Upper lobe of left lung (tissue), 4 donors: ENCODE measurements around the gene JMJD4.

Experiments
- EP300 ChIP-seq, 4 donors: sonication (generic); formaldehyde crosslinking; IDR thresholded peaks; one replicate each; pipeline ENCODE4 v1.5.1; 2017; ENCODE audit warnings: antibody characterized with exemption in 4 of 4, control low read depth in 2 of 4
- TF ChIP-seq, protein P1 (sequence below), 6 experiments: fragments of 450-650 bp in 4 of 6; fragments of 200-600 bp in 2 of 6; sonication (generic) in 2 of 6; IDR thresholded peaks; one replicate each; pipeline ENCODE4 v1.5.1; 2016 to 2019; ENCODE audit warnings: antibody characterized with exemption in 6 of 6

DNA sequence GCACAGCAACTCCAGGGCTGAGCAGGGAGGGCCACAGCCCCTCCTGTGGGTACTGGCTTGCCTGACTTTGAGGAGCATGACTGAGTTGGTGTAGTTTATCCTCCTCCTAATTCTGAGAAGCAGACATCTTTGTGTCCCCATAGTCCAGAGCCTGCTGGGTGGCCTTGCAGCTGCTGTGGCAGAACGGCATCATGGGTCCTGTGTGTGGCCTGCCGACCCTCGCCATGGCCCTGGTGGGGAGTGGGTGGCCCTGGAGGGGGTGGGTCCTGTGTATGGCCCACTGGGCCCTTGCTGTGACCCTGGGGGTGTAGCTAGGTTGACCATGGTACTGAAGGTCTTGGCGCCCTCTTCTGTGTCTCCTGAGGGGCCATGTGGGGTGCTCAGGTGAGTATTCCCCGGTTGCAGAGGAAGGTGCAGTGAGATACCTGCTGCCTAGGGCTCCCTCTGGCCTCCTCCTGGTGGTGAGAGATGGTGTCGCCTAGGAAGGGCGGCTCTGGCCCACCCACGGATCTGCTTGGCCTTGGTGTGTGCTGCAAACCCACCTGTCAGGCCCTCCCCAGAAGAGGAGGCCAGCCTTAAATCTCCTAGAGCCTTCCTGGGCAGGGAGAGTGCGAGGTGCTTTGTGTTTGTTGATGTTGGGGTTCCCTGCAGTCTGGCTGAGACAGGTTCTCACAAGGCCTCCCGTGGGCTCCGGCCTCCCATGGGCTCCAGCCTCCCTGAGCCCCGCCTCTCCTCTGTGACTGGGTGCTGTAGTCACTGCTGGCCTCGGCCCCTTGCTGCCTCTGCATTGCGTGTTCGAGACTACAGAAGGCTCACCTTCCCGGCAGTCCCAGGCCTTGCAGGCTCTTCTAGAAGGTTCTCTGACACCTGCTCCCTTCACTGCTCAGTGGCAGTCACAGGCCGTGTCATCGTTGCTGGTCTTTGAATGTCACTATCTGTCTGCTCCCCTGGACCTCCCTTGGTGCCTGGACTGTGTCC is 7.9 kb upstream of the JMJD4 start:
- TF ChIP-seq, protein P1, sequence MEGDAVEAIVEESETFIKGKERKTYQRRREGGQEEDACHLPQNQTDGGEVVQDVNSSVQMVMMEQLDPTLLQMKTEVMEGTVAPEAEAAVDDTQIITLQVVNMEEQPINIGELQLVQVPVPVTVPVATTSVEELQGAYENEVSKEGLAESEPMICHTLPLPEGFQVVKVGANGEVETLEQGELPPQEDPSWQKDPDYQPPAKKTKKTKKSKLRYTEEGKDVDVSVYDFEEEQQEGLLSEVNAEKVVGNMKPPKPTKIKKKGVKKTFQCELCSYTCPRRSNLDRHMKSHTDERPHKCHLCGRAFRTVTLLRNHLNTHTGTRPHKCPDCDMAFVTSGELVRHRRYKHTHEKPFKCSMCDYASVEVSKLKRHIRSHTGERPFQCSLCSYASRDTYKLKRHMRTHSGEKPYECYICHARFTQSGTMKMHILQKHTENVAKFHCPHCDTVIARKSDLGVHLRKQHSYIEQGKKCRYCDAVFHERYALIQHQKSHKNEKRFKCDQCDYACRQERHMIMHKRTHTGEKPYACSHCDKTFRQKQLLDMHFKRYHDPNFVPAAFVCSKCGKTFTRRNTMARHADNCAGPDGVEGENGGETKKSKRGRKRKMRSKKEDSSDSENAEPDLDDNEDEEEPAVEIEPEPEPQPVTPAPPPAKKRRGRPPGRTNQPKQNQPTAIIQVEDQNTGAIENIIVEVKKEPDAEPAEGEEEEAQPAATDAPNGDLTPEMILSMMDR (IDR thresholded peaks at IDR 0.05), result no peak
- no peak for TF ChIP-seq EP300 (IDR thresholded peaks at IDR 0.05)
